GM12872 (cell line): ENCODE measurements around the gene MALRD1.

Source experiments
- CTCF ChIP-seq: IDR thresholded peaks from 3 replicates; pipeline ENCODE4 v1.5.1; 2011; ENCODE audit warnings: low read depth, mild to moderate bottlenecking, low read length, moderate library complexity; ENCODE audit not compliant: insufficient read depth

MALRD1 gene

GRCh38 chr10:19098803-19099202 is 50.2 kb downstream of the MALRD1 start:
- no peak for TF ChIP-seq CTCF

- TF ChIP-seq CTCF, result no peak
These were observed 58.8 kb downstream of the MALRD1 start for GRCh38 chr10:19107406-19107805.

- no peak for TF ChIP-seq CTCF
These were observed 63.1 kb downstream of the MALRD1 start for GRCh38 chr10:19111501-19112267.

- no peak for TF ChIP-seq CTCF
These were observed 68.8 kb downstream of the MALRD1 start for GRCh38 chr10:19117438-19117837.

- TF ChIP-seq CTCF, result no peak
These were observed 70.6 kb downstream of the MALRD1 start for GRCh38 chr10:19119191-19119590.

- TF ChIP-seq CTCF, result no peak
These were observed 71.8 kb downstream of the MALRD1 start for GRCh38 chr10:19120381-19120908.

- no peak for TF ChIP-seq CTCF
These were observed 85.4 kb downstream of the MALRD1 start for GRCh38 chr10:19133992-19134391.
